Epithelial cell of prostate (primary cell): ENCODE results near the gene PLA2G4D.

Experiments used
- DNase-seq: peaks from one replicate; pipeline ENCODE4 v3.0.0-alpha.2; 2011; ENCODE audit warnings: low read depth, low spot score
- H3K27ac ChIP-seq: fragments of 450-650 bp; 2 replicates; pipeline ENCODE4 v1.5.1; 2017; ENCODE audit warnings: mild to moderate bottlenecking

Gene PLA2G4D, protein sequence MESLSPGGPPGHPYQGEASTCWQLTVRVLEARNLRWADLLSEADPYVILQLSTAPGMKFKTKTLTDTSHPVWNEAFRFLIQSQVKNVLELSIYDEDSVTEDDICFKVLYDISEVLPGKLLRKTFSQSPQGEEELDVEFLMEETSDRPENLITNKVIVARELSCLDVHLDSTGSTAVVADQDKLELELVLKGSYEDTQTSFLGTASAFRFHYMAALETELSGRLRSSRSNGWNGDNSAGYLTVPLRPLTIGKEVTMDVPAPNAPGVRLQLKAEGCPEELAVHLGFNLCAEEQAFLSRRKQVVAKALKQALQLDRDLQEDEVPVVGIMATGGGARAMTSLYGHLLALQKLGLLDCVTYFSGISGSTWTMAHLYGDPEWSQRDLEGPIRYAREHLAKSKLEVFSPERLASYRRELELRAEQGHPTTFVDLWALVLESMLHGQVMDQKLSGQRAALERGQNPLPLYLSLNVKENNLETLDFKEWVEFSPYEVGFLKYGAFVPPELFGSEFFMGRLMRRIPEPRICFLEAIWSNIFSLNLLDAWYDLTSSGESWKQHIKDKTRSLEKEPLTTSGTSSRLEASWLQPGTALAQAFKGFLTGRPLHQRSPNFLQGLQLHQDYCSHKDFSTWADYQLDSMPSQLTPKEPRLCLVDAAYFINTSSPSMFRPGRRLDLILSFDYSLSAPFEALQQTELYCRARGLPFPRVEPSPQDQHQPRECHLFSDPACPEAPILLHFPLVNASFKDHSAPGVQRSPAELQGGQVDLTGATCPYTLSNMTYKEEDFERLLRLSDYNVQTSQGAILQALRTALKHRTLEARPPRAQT

GRCh38 chr15:42094512-42094963 is at the start of gene PLA2G4D:
PLA2G4D (minus strand) TSS chr15:42094562; CDS start chr15:42094459, 103 bp downstream.
- peak within 1 kb of the TSS; percentile 3 for H3K27ac ChIP-seq
- no peak for DNase-seq

DNA sequence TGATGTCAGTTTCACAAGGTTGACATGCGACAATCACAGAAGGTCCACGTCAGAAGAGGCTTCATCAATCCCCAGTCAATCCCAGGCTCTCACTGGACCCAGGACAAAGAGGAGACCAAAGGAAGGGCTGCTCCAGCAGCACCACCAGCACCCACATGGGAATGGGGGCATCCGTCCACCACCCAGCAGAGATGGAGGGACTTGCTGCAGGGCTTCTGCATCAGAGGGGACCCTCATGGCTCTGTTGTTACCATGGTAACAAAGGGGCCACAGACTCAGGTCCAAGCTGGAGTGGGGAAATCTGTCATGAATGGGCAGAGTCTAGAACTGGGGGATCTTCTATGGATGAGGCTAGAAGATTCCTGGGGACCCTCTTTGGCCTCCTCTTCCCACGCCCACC is 49.0 kb upstream of the PLA2G4D start:
- H3K27ac ChIP-seq, result no peak overlapping the region
- no peak for DNase-seq

DNA sequence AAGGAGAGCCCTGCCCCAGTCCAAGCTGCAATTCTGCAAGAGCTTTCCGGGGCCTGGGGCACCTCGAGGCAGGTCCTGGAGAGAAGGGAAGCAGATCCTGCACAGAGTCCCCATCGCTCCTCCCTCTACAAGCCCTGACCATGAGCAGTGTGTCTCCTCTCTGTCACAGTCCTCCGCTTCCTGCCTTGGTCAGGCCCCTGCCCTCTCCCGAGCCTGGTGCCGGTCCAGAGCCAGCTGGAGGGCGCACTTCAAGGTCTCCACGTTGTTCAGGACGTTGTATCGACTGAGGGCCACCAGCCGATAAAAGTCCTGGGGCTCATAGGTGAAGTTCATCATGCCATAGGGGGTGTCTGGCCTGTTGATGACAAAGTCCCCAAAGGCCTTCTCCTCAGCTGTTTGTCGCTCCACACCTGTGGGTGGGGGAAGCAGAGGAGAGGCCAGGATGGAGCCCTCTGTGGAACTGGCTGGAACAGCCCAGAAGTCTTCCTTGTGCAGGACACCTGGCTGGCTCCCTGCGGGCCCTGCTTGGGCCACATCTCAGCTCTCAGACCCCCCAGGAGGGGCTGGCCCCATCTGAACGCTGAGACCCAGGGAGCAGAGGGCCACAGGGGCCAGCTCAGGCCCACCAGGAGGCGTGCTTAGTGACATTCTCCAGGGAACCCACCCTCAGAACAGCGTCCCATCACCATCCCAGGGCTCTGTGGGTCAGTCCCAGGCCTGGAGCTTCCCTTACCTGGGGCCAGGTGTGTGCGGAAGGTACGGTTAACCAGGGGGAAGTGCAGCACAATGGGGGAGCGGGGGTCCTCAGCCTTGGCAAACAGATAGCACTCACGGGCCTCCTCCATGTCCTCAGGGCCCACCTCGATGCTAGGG is 47.7 kb upstream of the PLA2G4D start:
- no peak for DNase-seq
- H3K27ac ChIP-seq, result no peak overlapping the region

DNA sequence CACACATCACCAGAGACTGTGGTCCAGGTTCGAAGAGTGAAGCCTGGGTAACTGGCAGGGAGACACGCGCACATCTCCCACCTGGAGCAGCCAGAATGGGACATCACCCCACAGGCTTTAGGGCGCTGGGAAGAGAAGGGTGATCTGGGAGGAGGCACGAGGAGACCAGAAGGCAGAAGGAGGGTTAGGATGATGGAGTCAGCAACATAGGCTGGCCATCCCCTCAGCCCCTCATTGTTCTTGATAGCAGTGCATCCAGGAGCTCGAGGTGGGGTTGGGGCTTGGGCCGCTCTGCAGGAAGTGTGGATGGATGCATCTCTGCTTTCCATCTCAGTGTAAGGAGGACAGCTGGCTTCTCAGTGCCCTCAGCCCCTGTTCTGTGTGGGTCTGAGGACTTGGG is 46.9 kb upstream of the PLA2G4D start:
- no peak for DNase-seq
- no peak overlapping the region for H3K27ac ChIP-seq

GRCh38 chr15:42140383-42141070 is 46.2 kb upstream of the PLA2G4D start:
- no peak overlapping the region for H3K27ac ChIP-seq
- DNase-seq, result no peak

GRCh38 chr15:42139596-42139995 is 45.2 kb upstream of the PLA2G4D start:
- H3K27ac ChIP-seq, result no peak overlapping the region
- DNase-seq, result no peak

DNA sequence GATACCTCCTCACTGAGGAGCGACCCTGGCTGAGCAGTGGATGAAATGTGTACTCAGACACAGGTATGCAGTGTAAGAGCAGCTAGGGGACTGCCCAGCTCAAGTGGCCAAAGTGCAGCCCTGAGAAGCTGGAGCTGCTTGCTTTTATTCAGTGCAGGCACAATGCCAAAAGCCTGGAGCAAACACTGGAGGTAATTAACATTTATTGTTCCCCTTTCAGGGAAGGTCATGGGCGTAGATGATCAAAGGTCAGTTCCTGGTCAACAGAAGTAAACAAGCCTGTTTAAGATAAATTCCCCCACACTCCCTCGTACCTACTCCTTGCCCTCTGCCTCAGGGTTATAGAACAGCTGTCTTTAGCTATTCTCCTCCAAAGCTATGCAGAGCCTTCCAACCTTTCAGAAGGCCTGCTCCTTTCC is 44.6 kb upstream of the PLA2G4D start:
- no peak for DNase-seq

DNA sequence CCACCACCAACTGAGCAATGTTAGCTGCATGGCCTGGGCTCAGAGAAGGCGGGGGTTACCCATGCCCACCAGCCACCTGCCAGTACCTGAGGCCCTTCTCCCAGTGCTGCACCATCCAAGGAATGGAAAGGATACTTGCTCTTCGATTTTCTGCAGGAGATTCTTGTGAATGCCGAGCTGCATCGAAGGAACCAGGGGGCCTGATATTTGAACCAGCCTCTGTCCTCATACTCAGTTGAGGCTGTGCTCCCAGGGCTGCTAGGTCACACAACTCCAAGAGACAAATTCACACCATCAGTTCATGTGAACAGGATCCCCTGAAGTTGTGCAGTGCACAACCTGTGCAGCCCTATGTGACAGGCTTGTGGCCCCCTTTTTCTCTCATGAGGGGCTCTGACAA is 44.0 kb upstream of the PLA2G4D start:
- DNase-seq, result no peak
- no peak overlapping the region for H3K27ac ChIP-seq

More for the DNA sequence above, 44.6 kb upstream of the PLA2G4D start:
- no peak overlapping the region for H3K27ac ChIP-seq

GRCh38 chr15:42137461-42138261 is 43.3 kb upstream of the PLA2G4D start:
- no peak for DNase-seq

DNA sequence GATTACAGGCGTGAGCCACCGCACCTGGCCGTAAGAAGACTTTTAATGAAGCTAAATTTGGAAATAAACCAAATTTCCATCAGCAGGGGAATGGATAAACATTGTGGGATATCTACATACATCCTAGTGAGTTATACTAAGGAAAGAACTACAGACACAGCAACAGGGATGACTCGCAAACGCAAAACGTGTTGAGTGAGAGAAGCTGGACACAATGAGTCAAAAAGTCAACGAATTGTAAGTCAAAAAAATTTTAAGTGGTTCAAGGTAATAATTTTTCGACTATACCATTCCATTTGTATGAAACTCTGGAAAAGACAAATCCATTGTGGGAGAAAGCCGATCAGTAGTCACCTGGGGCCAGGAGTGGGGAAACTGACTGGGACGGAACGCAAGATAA is 42.2 kb upstream of the PLA2G4D start:
- no peak for DNase-seq

More at GRCh38 chr15:42137461-42138261, 43.3 kb upstream of the PLA2G4D start:
- no peak overlapping the region for H3K27ac ChIP-seq

GRCh38 chr15:42135351-42135750 is 41.0 kb upstream of the PLA2G4D start:
- no peak for DNase-seq

More for the DNA sequence above, 42.2 kb upstream of the PLA2G4D start:
- no peak overlapping the region for H3K27ac ChIP-seq

GRCh38 chr15:42134617-42135245 is 40.4 kb upstream of the PLA2G4D start:
- no peak for DNase-seq
- peak overlapping the region; percentile 43 for H3K27ac ChIP-seq

More at GRCh38 chr15:42135351-42135750, 41.0 kb upstream of the PLA2G4D start:
- peak overlapping the region; percentile 43 for H3K27ac ChIP-seq

DNA sequence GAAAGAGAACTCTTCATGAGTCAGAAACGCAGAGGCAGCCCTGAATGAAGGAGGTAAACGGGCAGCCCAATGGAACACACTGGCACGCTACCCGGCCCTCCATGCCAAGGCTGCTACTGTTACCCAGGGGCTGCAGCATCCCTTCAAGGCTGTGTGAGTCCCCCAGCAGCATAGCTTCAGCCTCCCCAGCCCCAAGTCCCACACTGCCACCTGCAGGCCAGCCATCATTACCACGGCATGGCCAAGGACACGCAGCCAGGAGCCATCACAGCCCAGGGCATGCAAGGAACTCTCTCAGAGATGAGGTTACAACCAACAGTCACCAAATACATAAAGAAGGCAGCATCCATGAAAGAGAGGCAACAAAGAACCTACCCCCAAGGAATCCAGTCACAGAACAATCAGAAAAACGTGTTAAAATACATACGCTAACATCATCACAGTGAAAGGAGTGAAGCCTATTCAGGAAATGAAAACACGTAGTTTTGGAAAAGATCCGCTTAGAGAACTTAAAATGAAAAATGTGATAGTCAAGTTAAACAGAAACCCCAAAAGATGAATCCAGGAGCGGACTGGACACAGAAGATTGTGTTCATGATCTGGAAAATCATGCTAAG is 39.6 kb upstream of the PLA2G4D start:
- DNase-seq, result no peak
- H3K27ac ChIP-seq, result no peak overlapping the region

GRCh38 chr15:42133356-42133755 is 39.0 kb upstream of the PLA2G4D start:
- DNase-seq, result no peak
- no peak overlapping the region for H3K27ac ChIP-seq

DNA sequence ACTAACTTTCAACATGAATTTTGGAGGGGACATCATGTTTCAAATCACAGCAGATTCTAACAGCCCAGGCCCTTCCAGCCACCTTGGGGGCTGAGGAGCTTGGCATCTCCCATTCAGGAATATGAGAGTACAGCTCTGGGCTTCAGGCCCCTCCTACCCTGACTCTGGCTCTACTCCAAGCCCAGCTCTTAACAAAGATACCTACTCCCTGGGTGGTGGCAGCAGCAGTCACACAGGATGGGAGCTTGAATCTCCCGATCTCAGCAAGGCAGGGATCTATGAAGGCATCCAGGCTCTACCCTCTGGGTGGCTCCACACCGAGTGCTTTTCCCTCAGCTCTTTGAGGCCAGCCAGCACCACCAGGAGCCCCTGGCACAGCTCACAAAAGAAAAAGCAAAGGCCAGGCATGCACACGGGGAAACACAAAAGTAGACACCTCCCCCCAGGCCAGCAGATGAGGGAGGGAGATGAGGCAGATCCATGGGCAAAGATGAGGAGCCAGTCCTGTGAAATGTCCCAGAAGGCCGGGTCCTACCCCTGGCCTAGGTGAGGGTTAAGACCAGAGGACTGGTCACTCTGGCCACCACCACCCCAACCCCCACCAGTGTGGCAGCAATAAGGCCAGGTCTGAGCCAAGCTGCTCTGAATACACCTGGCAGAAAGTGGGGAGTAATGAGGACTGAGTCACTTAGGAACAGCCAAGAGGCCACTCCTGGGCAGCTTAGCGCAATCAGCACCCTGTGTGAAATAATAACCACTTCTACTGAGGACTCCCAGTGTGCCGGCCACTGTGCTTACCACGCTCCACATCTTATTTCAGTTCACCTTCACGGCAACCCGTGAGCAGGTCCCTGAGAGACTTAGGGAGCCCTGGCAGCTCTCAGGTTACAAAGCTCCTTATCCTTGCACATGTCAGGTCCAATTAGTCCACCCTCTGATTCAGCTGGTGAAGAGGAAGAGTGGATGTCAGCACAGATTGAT is 37.8 kb upstream of the PLA2G4D start:
- DNase-seq, result no peak
- H3K27ac ChIP-seq, result peak overlapping the region; percentile 40

DNA sequence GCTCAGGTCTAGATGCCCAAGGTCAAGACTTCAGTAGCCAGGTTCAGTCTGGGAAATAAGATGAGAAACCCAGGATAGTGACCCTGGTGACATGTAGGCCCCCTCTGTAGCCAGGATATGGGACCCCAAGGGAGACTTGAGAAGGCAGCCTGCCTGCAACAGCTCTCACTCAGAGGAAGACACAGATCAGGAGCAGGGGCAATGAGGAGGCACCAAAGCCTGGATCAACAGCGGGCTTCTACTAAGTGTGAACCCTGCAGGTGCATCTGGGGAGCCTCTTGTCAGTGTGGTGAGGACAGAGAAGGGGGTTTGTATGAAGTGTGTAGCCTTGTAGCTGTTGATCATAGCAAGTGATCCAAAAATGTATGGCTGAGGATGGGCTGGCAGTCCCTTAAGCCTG is 36.6 kb upstream of the PLA2G4D start:
- no peak for DNase-seq
- H3K27ac ChIP-seq, result no peak overlapping the region
